Fibroblast of lung (primary cell): Measurements from ENCODE around the gene SMKR1.

Experiments used
- EZH2 ChIP-seq: IDR thresholded peaks from 2 replicates; pipeline ENCODE4 v1.5.1; 2012; ENCODE audit warnings: low read length, control low read depth, mild to moderate bottlenecking; ENCODE audit errors: missing control alignments
- TF ChIP-seq, protein P1 (sequence below), 2 donors: IDR thresholded peaks in 1 of 2; conservative IDR thresholded peaks in 1 of 2; 1 replicate in 1 of 2; 2 replicates in 1 of 2; pipeline ENCODE4 v1.5.1; 2011 to 2012; ENCODE audit warnings: low read length in 2 of 2, control low read depth in 1 of 2, inconsistent platforms in 1 of 2, low read depth in 1 of 2, mild to moderate bottlenecking in 1 of 2

- TF ChIP-seq, protein P1, sequence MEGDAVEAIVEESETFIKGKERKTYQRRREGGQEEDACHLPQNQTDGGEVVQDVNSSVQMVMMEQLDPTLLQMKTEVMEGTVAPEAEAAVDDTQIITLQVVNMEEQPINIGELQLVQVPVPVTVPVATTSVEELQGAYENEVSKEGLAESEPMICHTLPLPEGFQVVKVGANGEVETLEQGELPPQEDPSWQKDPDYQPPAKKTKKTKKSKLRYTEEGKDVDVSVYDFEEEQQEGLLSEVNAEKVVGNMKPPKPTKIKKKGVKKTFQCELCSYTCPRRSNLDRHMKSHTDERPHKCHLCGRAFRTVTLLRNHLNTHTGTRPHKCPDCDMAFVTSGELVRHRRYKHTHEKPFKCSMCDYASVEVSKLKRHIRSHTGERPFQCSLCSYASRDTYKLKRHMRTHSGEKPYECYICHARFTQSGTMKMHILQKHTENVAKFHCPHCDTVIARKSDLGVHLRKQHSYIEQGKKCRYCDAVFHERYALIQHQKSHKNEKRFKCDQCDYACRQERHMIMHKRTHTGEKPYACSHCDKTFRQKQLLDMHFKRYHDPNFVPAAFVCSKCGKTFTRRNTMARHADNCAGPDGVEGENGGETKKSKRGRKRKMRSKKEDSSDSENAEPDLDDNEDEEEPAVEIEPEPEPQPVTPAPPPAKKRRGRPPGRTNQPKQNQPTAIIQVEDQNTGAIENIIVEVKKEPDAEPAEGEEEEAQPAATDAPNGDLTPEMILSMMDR (conservative IDR thresholded peaks at IDR 0.05 in 1 of 2, IDR thresholded peaks at IDR 0.05 in 1 of 2; ENCODE audit: low read depth in 1 of 2, low read length in 2 of 2), result no peak
- no peak for TF ChIP-seq EZH2
Measured at GRCh38 chr7:129517931-129518330, 15.6 kb downstream of the SMKR1 start.
